22Rv1 (cell line): ENCODE results near the gene NRXN3.

Experiments used
- H3K27ac ChIP-seq: fragments of 450-650 bp; 2 replicates; pipeline ENCODE4 v1.5.1; 2017
- ZFX ChIP-seq: fragments of 450-650 bp; IDR thresholded peaks from 2 replicates; pipeline ENCODE4 v1.6.1; 2017; ENCODE audit warnings: antibody characterized with exemption, borderline replicate concordance
- TF ChIP-seq, protein P1 (sequence below): fragments of 450-650 bp; IDR thresholded peaks from 2 replicates; pipeline ENCODE4 v1.5.1; 2017; ENCODE audit warnings: mild to moderate bottlenecking

The NRXN3 gene

GRCh38 chr14:79530555-79530954 is 1360.4 kb downstream of the NRXN3 start:
- H3K27ac ChIP-seq, result no peak overlapping the region
- TF ChIP-seq, protein P1, sequence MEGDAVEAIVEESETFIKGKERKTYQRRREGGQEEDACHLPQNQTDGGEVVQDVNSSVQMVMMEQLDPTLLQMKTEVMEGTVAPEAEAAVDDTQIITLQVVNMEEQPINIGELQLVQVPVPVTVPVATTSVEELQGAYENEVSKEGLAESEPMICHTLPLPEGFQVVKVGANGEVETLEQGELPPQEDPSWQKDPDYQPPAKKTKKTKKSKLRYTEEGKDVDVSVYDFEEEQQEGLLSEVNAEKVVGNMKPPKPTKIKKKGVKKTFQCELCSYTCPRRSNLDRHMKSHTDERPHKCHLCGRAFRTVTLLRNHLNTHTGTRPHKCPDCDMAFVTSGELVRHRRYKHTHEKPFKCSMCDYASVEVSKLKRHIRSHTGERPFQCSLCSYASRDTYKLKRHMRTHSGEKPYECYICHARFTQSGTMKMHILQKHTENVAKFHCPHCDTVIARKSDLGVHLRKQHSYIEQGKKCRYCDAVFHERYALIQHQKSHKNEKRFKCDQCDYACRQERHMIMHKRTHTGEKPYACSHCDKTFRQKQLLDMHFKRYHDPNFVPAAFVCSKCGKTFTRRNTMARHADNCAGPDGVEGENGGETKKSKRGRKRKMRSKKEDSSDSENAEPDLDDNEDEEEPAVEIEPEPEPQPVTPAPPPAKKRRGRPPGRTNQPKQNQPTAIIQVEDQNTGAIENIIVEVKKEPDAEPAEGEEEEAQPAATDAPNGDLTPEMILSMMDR, result no peak
- TF ChIP-seq ZFX, result no peak

DNA sequence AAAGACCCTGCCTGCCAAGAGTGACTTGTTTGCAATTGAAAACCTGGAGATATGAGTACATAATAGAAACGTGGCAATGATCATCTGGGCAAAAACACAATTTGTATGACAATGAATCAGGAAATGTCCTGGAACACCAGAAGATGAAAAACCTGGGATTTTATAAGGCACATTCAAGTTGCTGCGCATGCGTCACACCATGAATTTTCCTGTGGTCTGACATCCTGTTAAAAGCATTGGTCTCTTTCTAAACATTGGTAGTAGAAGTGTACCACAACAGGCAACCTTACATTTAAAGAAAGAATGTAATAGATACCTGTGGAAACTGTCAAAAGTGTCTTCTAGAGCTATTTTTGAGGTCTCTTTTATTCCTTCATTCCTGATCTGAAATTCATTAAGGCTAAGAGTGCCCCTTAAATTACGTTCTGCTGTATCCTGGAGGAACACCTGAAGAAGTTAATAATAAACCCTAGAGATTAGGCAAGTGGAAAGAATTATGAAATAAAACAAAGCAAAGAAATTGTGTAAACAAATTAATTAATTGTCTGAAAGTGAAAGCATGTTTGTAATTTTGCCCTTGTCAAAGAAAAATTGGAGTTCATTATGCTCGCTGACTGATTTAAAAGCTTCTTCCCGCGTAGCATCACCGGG is 1364.7 kb downstream of the NRXN3 start:
- TF ChIP-seq, protein P1, result no peak
- TF ChIP-seq ZFX, result no peak
- H3K27ac ChIP-seq, result no peak overlapping the region

GRCh38 chr14:79540394-79540793 is 1370.2 kb downstream of the NRXN3 start:
- TF ChIP-seq ZFX, result no peak
- TF ChIP-seq, protein P1, result no peak
- no peak overlapping the region for H3K27ac ChIP-seq

GRCh38 chr14:79542121-79542520 is 1371.9 kb downstream of the NRXN3 start:
- H3K27ac ChIP-seq, result no peak overlapping the region
- TF ChIP-seq, protein P1, result no peak
- no peak for TF ChIP-seq ZFX

DNA sequence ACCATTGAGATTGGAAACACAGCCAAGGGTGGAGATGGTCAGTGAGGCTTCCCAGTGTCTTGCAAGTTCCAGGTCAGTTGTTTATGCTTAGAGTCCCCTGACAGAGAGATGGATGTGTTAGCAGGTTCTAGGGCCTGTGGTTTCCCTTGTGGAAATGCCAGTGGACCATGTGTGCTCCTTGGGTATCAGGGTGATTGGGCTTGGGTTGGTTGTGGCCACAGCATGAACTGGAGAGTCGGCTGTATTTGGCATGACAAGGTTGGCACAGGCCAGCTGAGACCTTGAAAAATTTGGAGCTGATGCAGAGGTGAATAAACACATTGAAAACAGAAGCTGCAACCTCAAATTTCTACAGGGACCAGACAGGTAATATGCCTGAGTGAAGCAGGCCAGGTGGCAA is 1373.2 kb downstream of the NRXN3 start:
- H3K27ac ChIP-seq, result no peak overlapping the region
- TF ChIP-seq, protein P1, result no peak
- TF ChIP-seq ZFX, result no peak

- TF ChIP-seq, protein P1, result peak; percentile 68
- TF ChIP-seq ZFX, result no peak
- no peak overlapping the region for H3K27ac ChIP-seq
Observed at GRCh38 chr14:79543967-79544697, 1374.0 kb downstream of the NRXN3 start.

DNA sequence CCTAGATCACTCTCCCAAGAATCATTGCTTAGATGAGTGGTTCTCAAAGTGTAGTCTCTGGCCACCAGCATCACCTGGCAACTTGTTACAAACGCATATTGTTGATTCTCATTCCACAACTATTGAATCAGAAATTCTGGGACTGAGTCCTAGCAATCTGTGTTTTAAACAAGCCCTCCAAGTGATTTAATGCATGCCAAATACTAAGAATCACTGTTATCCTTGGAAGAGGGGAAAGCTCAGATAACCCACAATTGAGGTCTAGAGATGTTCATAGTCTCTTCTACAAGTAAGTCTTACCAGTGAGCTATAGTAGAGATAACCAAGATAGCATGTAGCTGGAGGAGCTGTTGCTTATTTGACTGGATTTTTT is 1374.5 kb downstream of the NRXN3 start:
- TF ChIP-seq, protein P1, result no peak
- TF ChIP-seq ZFX, result no peak
- no peak overlapping the region for H3K27ac ChIP-seq
